Measurements from ENCODE around the gene TSR1. TPM values are rescaled to one million over a fixed set of nuclear protein-coding genes. Genes with fewer than 3 reads are reported as not detected.

TSR1 gene
- total and polyA plus RNA-seq, 9 of the 15 experiments (the other 6 are each of a cell fraction or from before 2014, with no cell fraction given): 16.4 to 87.5 (median 55.2) TPM

- no peak for TF ChIP-seq ZNF639 (CRISPR knock-in tag; conservative IDR thresholded peaks at IDR 0.05 in 1 of 2, IDR thresholded peaks at IDR 0.05 in 1 of 2)
- TF ChIP-seq CCAR2 (IDR thresholded peaks at IDR 0.05; ENCODE audit: low read depth, low read length): no peak
- no peak for TF ChIP-seq SMARCB1 (IDR thresholded peaks at IDR 0.05; ENCODE audit: insufficient read length, low read depth)
- TF ChIP-seq ESRRB (CRISPR knock-in tag; IDR thresholded peaks at IDR 0.05; ENCODE audit: borderline replicate concordance): no peak
- TF ChIP-seq ERF (CRISPR knock-in tag; IDR thresholded peaks at IDR 0.05): no peak
- no peak for TF ChIP-seq ADNP (tag; IDR thresholded peaks at IDR 0.05)
- no peak for TF ChIP-seq NFATC3 (IDR thresholded peaks at IDR 0.05)
- TF ChIP-seq ZNF239 (CRISPR knock-in tag; IDR thresholded peaks at IDR 0.05): no peak
Measured at GRCh38 chr17:2351269-2351668, 15.0 kb upstream of the TSR1 start (continued).

- ATAC-seq (no peak), FAIRE-seq (no peak), DNase-seq (ENCODE audit: extremely low read depth in 1 of 4, low spot score in 3 of 4) (no peak)
- intact Hi-C loops (cut with micrococcal nuclease): no loop called here
- Histone ChIP-seq H3K36me3 (ENCODE audit: control insufficient read depth, insufficient read depth, low read length) (peaks cover 4% of the 10 kb centered on the region; the same call in 1 of the 3 replicates), H3K4me1 (replicated peaks in 1 of 2; ENCODE audit: control insufficient read depth in 2 of 2, insufficient read depth in 2 of 2, low read length in 2 of 2) (peaks cover 4 to 7% of the 10 kb centered on the region in 2 experiments; a peak in 4 of 5 replicates), H3K9me3 (replicated peaks; ENCODE audit: control insufficient read depth, insufficient read depth, low read depth, low read length) (no peaks in the 10 kb centered on the region), H3K79me2 (ENCODE audit: control insufficient read depth, insufficient read depth, low read length) (no peaks in the 10 kb centered on the region), H3K9ac (ENCODE audit: insufficient read depth in 1 of 2, low read depth in 2 of 2, low read length in 2 of 2) (no peak overlapping the region), H3K9me1 (ENCODE audit: control insufficient read depth, insufficient read depth, low read length) (no peaks in the 10 kb centered on the region), H3K27ac (ENCODE audit: extremely low read depth, low read depth, low read length) (no peak overlapping the region), H4K20me1 (replicated peaks; ENCODE audit: control insufficient read depth, insufficient read depth, low read length) (no peaks in the 10 kb centered on the region), H3K4me2 (ENCODE audit: insufficient read depth, low read length) (no peak overlapping the region), H3K27me3 (ENCODE audit: control insufficient read depth in 2 of 2, insufficient read depth in 2 of 2, low read length in 2 of 2) (no peaks in the 10 kb centered on the region), H2AFZ (ENCODE audit: low read depth, low read length) (no peak overlapping the region), H3K4me3 (no peak overlapping the region)
- POLR2A ChIA-PET: interaction anchor here (1.3 kb wide), 1 partner anchor 10 kb away, joined by 3 read pairs; no protein-coding TSS in a partner anchor
- no TSS peak for BruUV-seq (replicated peaks)
- in situ Hi-C loops (cut with MboI): no loop called here
- CTCF ChIA-PET (ENCODE audit: low intra/inter-chr PET ratio): no interaction called here
- 56% methylated on average over 7 of the region's 11 CpGs for WGBS (ENCODE audit: insufficient coverage, low coverage, missing lambda C conversion rate)
- TF ChIP-seq JUNB (CRISPR knock-in tag; conservative IDR thresholded peaks at IDR 0.05): no peak
- no peak for TF ChIP-seq BMI1 (IDR thresholded peaks at IDR 0.05; ENCODE audit: low read length)
- no peak for TF ChIP-seq ZBTB12 (CRISPR knock-in tag; IDR thresholded peaks at IDR 0.05)
- no peak for TF ChIP-seq FOSL1 (tag; conservative IDR thresholded peaks at IDR 0.05)
- TF ChIP-seq ZNF79 (CRISPR knock-in tag; IDR thresholded peaks at IDR 0.05; ENCODE audit: low read depth): no peak
- no peak for TF ChIP-seq TEAD2 (tag; IDR thresholded peaks at IDR 0.05)
- TF ChIP-seq KLF6 (CRISPR knock-in tag; IDR thresholded peaks at IDR 0.05; ENCODE audit: borderline replicate concordance): no peak
- TF ChIP-seq PHB (CRISPR knock-in tag; IDR thresholded peaks at IDR 0.05): no peak
- TF ChIP-seq HMGXB4 (CRISPR knock-in tag; IDR thresholded peaks at IDR 0.05): no peak
- TF ChIP-seq MAFG (tag; conservative IDR thresholded peaks at IDR 0.05): no peak
Measured at GRCh38 chr17:2347805-2348685, 11.8 kb upstream of the TSR1 start.
